K562 (cell line): ENCODE data around the gene NUP50.

Experiments used
- CEBPB ChIP-seq: fragments of 450-650 bp; IDR thresholded peaks from 2 replicates; pipeline ENCODE4 v1.6.1; 2016; ENCODE audit warnings: missing genetic modification characterization, missing compliant biosample characterization
- CTCF ChIP-seq, 3 experiments: IDR thresholded peaks in 2 of 3; conservative IDR thresholded peaks in 1 of 3; 2 replicates each; pipeline ENCODE4 v1.5.1; 2011 to 2012; ENCODE audit warnings: low read length in 3 of 3, mild to moderate bottlenecking in 3 of 3, control low read depth in 2 of 3, improper control_type of control experiment in 1 of 3, inconsistent platforms in 1 of 3, low read depth in 1 of 3, mixed read lengths in 1 of 3, moderate library complexity in 1 of 3; ENCODE audit not compliant: insufficient read depth in 2 of 3
- EP400 ChIP-seq: fragments of 450-650 bp; IDR thresholded peaks from 2 replicates; pipeline ENCODE4 v1.6.1; 2017; ENCODE audit warnings: antibody characterized with exemption, mild to moderate bottlenecking, moderate library complexity
- GTF3C2 ChIP-seq: IDR thresholded peaks from 3 replicates; pipeline ENCODE4 v1.6.1; 2011; ENCODE audit warnings: borderline replicate concordance, mild to moderate bottlenecking, moderate library complexity; ENCODE audit not compliant: insufficient read length; ENCODE audit errors: extremely low read depth
- KAT7 ChIP-seq: sonication (generic); formaldehyde crosslinking; IDR thresholded peaks from 2 replicates; pipeline ENCODE4 v1.8.0; 2022; ENCODE audit warnings: missing genetic modification reagents, mild to moderate bottlenecking, borderline replicate concordance
- NBN ChIP-seq: fragments of 450-650 bp; IDR thresholded peaks from 2 replicates; pipeline ENCODE4 v1.6.1; 2016; ENCODE audit warnings: low read depth, mild to moderate bottlenecking
- PATZ1 ChIP-seq: fragments of 250-450 bp; sonication (Bioruptor Pico); IDR thresholded peaks from 2 replicates; pipeline ENCODE4 v1.5.0; 2020; ENCODE audit warnings: mild to moderate bottlenecking, borderline replicate concordance
- POLR2A ChIP-seq: fragments of 450-650 bp; conservative IDR thresholded peaks from 2 replicates; pipeline ENCODE4 v1.6.1; 2016
- RAD21 ChIP-seq, 2 experiments: fragments of 250-450 bp in 1 of 2; fragments of 450-650 bp in 1 of 2; sonication (Bioruptor Pico) in 1 of 2; formaldehyde crosslinking in 1 of 2; IDR thresholded peaks in 1 of 2; conservative IDR thresholded peaks in 1 of 2; 2 replicates each; pipeline versions ENCODE4 v1.4.0 to v1.8.0; 2020 to 2022; ENCODE audit warnings: mild to moderate bottlenecking in 2 of 2, moderate library complexity in 1 of 2
- STAG1 ChIP-seq: sonication (generic); formaldehyde crosslinking; IDR thresholded peaks from 2 replicates; pipeline ENCODE4 v1.5.0; 2020; ENCODE audit warnings: missing genetic modification reagents, borderline replicate concordance
- TAF1 ChIP-seq: IDR thresholded peaks from 2 replicates; pipeline ENCODE4 v1.6.1; 2011; ENCODE audit warnings: mild to moderate bottlenecking, low read length, moderate library complexity; ENCODE audit not compliant: insufficient read depth, control insufficient read depth, severe bottlenecking; ENCODE audit errors: extremely low read depth

GRCh38 chr22:45190202-45190872 is 26.6 kb downstream of the NUP50 start:
- TF ChIP-seq GTF3C2 (no peak), STAG1 (no peak), NBN (no peak), PATZ1 (CRISPR knock-in tag) (no peak), POLR2A (no peak), TAF1 (no peak), RAD21 (CRISPR knock-in tag; conservative IDR thresholded peaks at IDR 0.05 in 1 of 2, IDR thresholded peaks at IDR 0.05 in 1 of 2) (no peak), CTCF (IDR thresholded peaks at IDR 0.05 in 2 of 3, conservative IDR thresholded peaks at IDR 0.05 in 1 of 3; ENCODE audit: insufficient read depth in 2 of 3, low read depth in 1 of 3, low read length in 3 of 3) (no peak), KAT7 (no peak), CEBPB (tag) (no peak), EP400 (no peak)
